SH-SY5Y (cell line): ENCODE results near the gene TIGD3.

Source experiments
- GATA2 ChIP-seq: IDR thresholded peaks from 2 replicates; pipeline ENCODE4 v1.6.1; 2011; ENCODE audit warnings: mild to moderate bottlenecking, low read depth, low read length
- GATA3 ChIP-seq: IDR thresholded peaks from 2 replicates; pipeline ENCODE4 v1.6.1; 2011; ENCODE audit warnings: low read depth, mild to moderate bottlenecking, low read length, moderate library complexity

DNA sequence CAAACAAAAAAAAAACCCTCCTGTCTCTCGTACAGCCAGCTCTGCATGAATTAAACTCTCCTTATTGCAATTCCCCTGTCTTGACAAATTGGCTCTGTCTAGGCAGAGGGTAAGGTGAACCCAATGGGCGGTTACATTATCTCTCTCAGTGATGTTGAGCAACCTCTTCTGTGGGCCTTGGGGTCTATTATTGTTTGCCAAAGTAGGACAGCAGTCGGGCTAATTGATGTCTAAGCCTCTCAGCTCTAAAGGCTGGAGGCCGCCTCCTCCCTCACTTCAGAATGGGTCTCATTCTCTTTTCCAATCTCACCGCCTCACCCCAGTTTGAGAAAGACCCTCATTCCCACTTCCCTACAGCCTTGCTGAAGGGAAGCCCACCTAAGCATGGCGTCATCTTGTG, 29.2 kb downstream of the TIGD3 start:
- TF ChIP-seq GATA3 (no peak), GATA2 (no peak)
